Mesodermal cell (in vitro differentiated cells): ENCODE measurements around the gene TMEM178A.
"Not testable (repeated sequence)": the region's sequence is repeated elsewhere in the genome, so short reads cannot be mapped to it uniquely, and the experiment has no call there.

Experiments
- H3K27ac ChIP-seq: 2 replicates; pipeline ENCODE4 v1.7.0; 2013; ENCODE audit warnings: mild to moderate bottlenecking, low read depth, low read length, moderate library complexity; ENCODE audit not compliant: severe bottlenecking
- H3K36me3 ChIP-seq: 2 replicates; pipeline ENCODE4 v1.7.1; 2013; ENCODE audit warnings: mild to moderate bottlenecking, low read length, moderate library complexity; ENCODE audit not compliant: control insufficient read depth, insufficient read depth
- H3K4me1 ChIP-seq: one replicate; pipeline ENCODE4 v1.7.1; 2013; ENCODE audit warnings: mild to moderate bottlenecking, low read length; ENCODE audit not compliant: insufficient read depth, control insufficient read depth, poor library complexity, severe bottlenecking
- H3K4me3 ChIP-seq: 2 replicates; pipeline ENCODE4 v1.7.0; 2013; ENCODE audit warnings: low read length, control low read depth, mild to moderate bottlenecking; ENCODE audit not compliant: insufficient read depth, poor library complexity, severe bottlenecking; ENCODE audit errors: extremely low read depth
- H3K9me3 ChIP-seq: 2 replicates; pipeline ENCODE4 v1.7.1; 2013; ENCODE audit warnings: mild to moderate bottlenecking, low read length, moderate library complexity; ENCODE audit not compliant: control insufficient read depth
- WGBS, 2 experiments: methylation state at CpG; one replicate each; pipeline ENCODE4 v1.1.5; 2013; ENCODE audit warnings: missing lambda C conversion rate in 2 of 2; ENCODE audit not compliant: insufficient coverage in 2 of 2; 5-methylcytosine and 5-hydroxymethylcytosine counted together

Gene TMEM178A

GRCh38 chr2:39728085-39728484 is 62.4 kb downstream of the TMEM178A start:
- not testable (repeated sequence) for H3K9me3 ChIP-seq, H3K27ac ChIP-seq, H3K4me3 ChIP-seq, H3K36me3 ChIP-seq
- H3K4me1 ChIP-seq = peaks cover 21% of the 10 kb centered on the region
- 93 to 100% methylated on average over 1 to 2 of the region's 4 CpGs for WGBS, 2 experiments

- no peak overlapping the region for H3K27ac ChIP-seq
- 55 to 94% methylated on average over 2 to 4 of the region's 5 CpGs for WGBS, 2 experiments
- H3K4me1 ChIP-seq = peaks cover 14% of the 10 kb centered on the region
Measured at GRCh38 chr2:39728941-39729351, 63.2 kb downstream of the TMEM178A start.

GRCh38 chr2:39730276-39730675 is 64.6 kb downstream of the TMEM178A start:
- WGBS, 2 experiments = 79 to 100% methylated on average over 1 to 4 of the region's 5 CpGs
- H3K36me3 ChIP-seq = peaks cover 21% of the 10 kb centered on the region
- no peaks in the 10 kb centered on the region for H3K9me3 ChIP-seq
- H3K27ac ChIP-seq = no peak overlapping the region
- H3K4me1 ChIP-seq = peaks cover 5% of the 10 kb centered on the region
- H3K4me3 ChIP-seq = no peak overlapping the region

More at GRCh38 chr2:39728941-39729351, 63.2 kb downstream of the TMEM178A start:
- Histone ChIP-seq H3K4me3 (no peak overlapping the region), H3K36me3 (peaks cover 9% of the 10 kb centered on the region), H3K9me3 (no peaks in the 10 kb centered on the region)

GRCh38 chr2:39730685-39731302 is 65.1 kb downstream of the TMEM178A start:
- Histone ChIP-seq H3K4me3 (no peak overlapping the region), H3K4me1 (peaks cover under 1% of the 10 kb centered on the region), H3K9me3 (no peaks in the 10 kb centered on the region), H3K27ac (no peak overlapping the region), H3K36me3 (peaks cover 26% of the 10 kb centered on the region)
- 90 to 100% methylated on average over 1 to 2 of the region's 2 CpGs for WGBS, 2 experiments

- Histone ChIP-seq H3K27ac (no peak overlapping the region), H3K4me1 (peaks cover under 1% of the 10 kb centered on the region), H3K9me3 (no peaks in the 10 kb centered on the region), H3K4me3 (no peak overlapping the region), H3K36me3 (peaks cover 28% of the 10 kb centered on the region)
- WGBS, 2 experiments = 100% methylated on average over 1 of the region's 3 CpGs
Measured at GRCh38 chr2:39731546-39731945, 65.8 kb downstream of the TMEM178A start.

GRCh38 chr2:39732482-39732881 is 66.8 kb downstream of the TMEM178A start:
- WGBS, 2 experiments = 100% methylated on average over 1 of the region's 1 CpG
- Histone ChIP-seq H3K4me1 (peaks cover 9% of the 10 kb centered on the region), H3K9me3 (no peaks in the 10 kb centered on the region), H3K4me3 (no peak overlapping the region), H3K36me3 (peaks cover 28% of the 10 kb centered on the region), H3K27ac (no peak overlapping the region)

GRCh38 chr2:39733070-39733674 is 67.5 kb downstream of the TMEM178A start:
- peaks cover 16% of the 10 kb centered on the region for H3K4me1 ChIP-seq
- no peak overlapping the region for H3K4me3 ChIP-seq
- H3K27ac ChIP-seq = no peak overlapping the region
- 97 to 100% methylated on average over 6 to 8 of the region's 10 CpGs for WGBS, 2 experiments
- H3K9me3 ChIP-seq = no peaks in the 10 kb centered on the region
- H3K36me3 ChIP-seq = peaks cover 28% of the 10 kb centered on the region

- Histone ChIP-seq H3K36me3 (peaks cover 28% of the 10 kb centered on the region), H3K27ac (no peak overlapping the region), H3K9me3 (no peaks in the 10 kb centered on the region), H3K4me3 (no peak overlapping the region), H3K4me1 (peaks cover 22% of the 10 kb centered on the region)
Measured at GRCh38 chr2:39734445-39734844, 68.7 kb downstream of the TMEM178A start.

- Histone ChIP-seq H3K36me3 (peaks cover 28% of the 10 kb centered on the region), H3K4me1 (peaks cover 22% of the 10 kb centered on the region), H3K4me3 (no peak overlapping the region), H3K27ac (no peak overlapping the region), H3K9me3 (no peaks in the 10 kb centered on the region)
- 96 to 100% methylated on average over 3 of the region's 3 CpGs for whole genome bisulfite sequencing, 2 experiments
Measured at GRCh38 chr2:39735648-39736047, 69.9 kb downstream of the TMEM178A start.

- WGBS, 2 experiments = 93 to 94% methylated on average over 4 to 5 of the region's 6 CpGs
- H3K4me1 ChIP-seq = peaks cover 22% of the 10 kb centered on the region
- no peak overlapping the region for H3K27ac ChIP-seq
- H3K4me3 ChIP-seq = no peak overlapping the region
- H3K36me3 ChIP-seq = peaks cover 30% of the 10 kb centered on the region
- H3K9me3 ChIP-seq = no peaks in the 10 kb centered on the region
Measured at GRCh38 chr2:39736640-39737039, 70.9 kb downstream of the TMEM178A start.

- Histone ChIP-seq H3K9me3 (no peaks in the 10 kb centered on the region), H3K4me1 (peaks cover 22% of the 10 kb centered on the region), H3K4me3 (no peak overlapping the region), H3K27ac (peak overlapping the region; percentile 54), H3K36me3 (peaks cover 28% of the 10 kb centered on the region)
- WGBS, 2 experiments = 36 to 47% methylated on average over 7 to 8 of the region's 8 CpGs
Measured at GRCh38 chr2:39737661-39738060, 71.9 kb downstream of the TMEM178A start.
